Sigmoid colon (tissue), 7 donors: Measurements from ENCODE around the gene ADH1C. TPM values are rescaled to one million over a fixed set of nuclear protein-coding genes. Genes with fewer than 3 reads are reported as not detected.

ENCODE experiments used
- DNase-seq: peaks from one replicate; pipeline ENCODE4 v3.0.0-alpha.2; 2019
- H3K27ac ChIP-seq, 4 donors: fragments of 200-600 bp; sonication (generic); one replicate each; pipeline ENCODE4 v1.5.1; 2016 to 2019; ENCODE audit warnings: mild to moderate bottlenecking in 1 of 4
- H3K27me3 ChIP-seq, 3 donors: fragments of 200-600 bp; sonication (generic); one replicate each; pipeline ENCODE4 v1.5.1; 2019; ENCODE audit warnings: mild to moderate bottlenecking in 1 of 3
- H3K36me3 ChIP-seq, 4 donors: fragments of 200-600 bp; sonication (generic); one replicate each; pipeline ENCODE4 v1.5.1; 2016 to 2019
- H3K4me1 ChIP-seq, 4 donors: fragments of 200-600 bp; sonication (generic); one replicate each; pipeline ENCODE4 v1.5.1; 2017 to 2019
- H3K4me3 ChIP-seq, 4 donors: fragments of 200-600 bp; sonication (generic); one replicate each; pipeline ENCODE4 v1.5.1; 2017 to 2019; ENCODE audit warnings: mild to moderate bottlenecking in 2 of 4, moderate library complexity in 1 of 4
- H3K9me3 ChIP-seq, 4 donors: fragments of 200-600 bp in 3 of 4; sonication (generic) in 3 of 4; one replicate each; pipeline versions ENCODE4 v1.5.1 to v1.6.1; 2013 to 2019
- EP300 ChIP-seq, 4 donors: sonication (generic); formaldehyde crosslinking; IDR thresholded peaks; one replicate each; pipeline ENCODE4 v1.6.1; 2017; ENCODE audit warnings: antibody characterized with exemption in 4 of 4
- POLR2A ChIP-seq, 2 donors: fragments of 450-650 bp; IDR thresholded peaks; one replicate each; pipeline ENCODE4 v1.6.1; 2016; ENCODE audit warnings: antibody characterized with exemption in 2 of 2, mild to moderate bottlenecking in 2 of 2, moderate library complexity in 2 of 2
- POLR2AphosphoS5 ChIP-seq, 4 donors: sonication (generic); formaldehyde crosslinking; IDR thresholded peaks; one replicate each; pipeline ENCODE4 v1.6.1; 2017; ENCODE audit warnings: antibody characterized with exemption in 4 of 4
- WGBS, 2 donors: extraction: QIAGEN DNeasy Blood & Tissue Kit; methylation state at CpG; one replicate each; pipeline ENCODE4 v1.1.7; 2013; 5-methylcytosine and 5-hydroxymethylcytosine counted together
- intact Hi-C: fragments of 100-400 bp; cut with DNase I; formaldehyde crosslinking; loops from one replicate; pipeline ENCODE4 v1.15.1; 2023
- polyA plus RNA-seq, 3 donors: library from polyadenylated mRNA; stranded (reverse); fragments of 200-250 nt; gene quantifications; one replicate each; pipeline ENCODE4 v1.2.3, GENCODE V29; 2013
- total RNA-seq, 4 donors: library from RNA; depleted of rRNA; stranded (reverse); fragments of >200 nt; gene quantifications; one replicate each; pipeline ENCODE4 v1.1.0, GENCODE V29; 2016
- TF ChIP-seq, protein P1 (sequence below), 4 experiments: fragments of 450-650 bp in 3 of 4; fragments of 200-600 bp in 1 of 4; IDR thresholded peaks; one replicate each; pipeline ENCODE4 v1.5.1; 2016 to 2019; ENCODE audit warnings: antibody characterized with exemption in 4 of 4, mild to moderate bottlenecking in 3 of 4, moderate library complexity in 2 of 4
- donor health status: healthy with polysubstance abuse.
- donor health status: Bipolar disorder and iron deficiency.
- donor health status: healthy.

Gene ADH1C
- total and polyA plus RNA-seq, 7 donors = 2.6 to 311 (median 25.3) TPM

DNA sequence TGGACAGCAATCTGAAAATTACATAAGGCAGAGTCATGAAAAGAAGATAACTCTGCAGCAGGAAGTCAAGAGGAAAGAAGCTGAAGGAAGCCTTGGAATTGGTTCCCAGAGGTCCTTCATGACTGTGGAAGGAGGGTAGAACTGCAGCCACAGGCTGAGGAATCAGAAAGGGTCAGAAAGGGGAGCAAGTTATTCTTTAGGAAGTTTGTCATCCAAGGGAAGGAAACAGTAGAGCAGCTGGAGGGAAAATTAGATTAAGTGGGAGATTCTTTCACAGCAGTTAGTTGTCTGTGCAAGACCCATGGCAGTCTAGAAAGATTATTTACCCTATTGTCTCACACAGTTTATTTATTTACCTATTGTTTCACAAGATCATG, 9.3 kb upstream of the ADH1C start:
- TF ChIP-seq EP300 (IDR thresholded peaks at IDR 0.05) (no peak), POLR2A (IDR thresholded peaks at IDR 0.05) (no peak), POLR2AphosphoS5 (IDR thresholded peaks at IDR 0.05) (no peak)
- TF ChIP-seq, protein P1, sequence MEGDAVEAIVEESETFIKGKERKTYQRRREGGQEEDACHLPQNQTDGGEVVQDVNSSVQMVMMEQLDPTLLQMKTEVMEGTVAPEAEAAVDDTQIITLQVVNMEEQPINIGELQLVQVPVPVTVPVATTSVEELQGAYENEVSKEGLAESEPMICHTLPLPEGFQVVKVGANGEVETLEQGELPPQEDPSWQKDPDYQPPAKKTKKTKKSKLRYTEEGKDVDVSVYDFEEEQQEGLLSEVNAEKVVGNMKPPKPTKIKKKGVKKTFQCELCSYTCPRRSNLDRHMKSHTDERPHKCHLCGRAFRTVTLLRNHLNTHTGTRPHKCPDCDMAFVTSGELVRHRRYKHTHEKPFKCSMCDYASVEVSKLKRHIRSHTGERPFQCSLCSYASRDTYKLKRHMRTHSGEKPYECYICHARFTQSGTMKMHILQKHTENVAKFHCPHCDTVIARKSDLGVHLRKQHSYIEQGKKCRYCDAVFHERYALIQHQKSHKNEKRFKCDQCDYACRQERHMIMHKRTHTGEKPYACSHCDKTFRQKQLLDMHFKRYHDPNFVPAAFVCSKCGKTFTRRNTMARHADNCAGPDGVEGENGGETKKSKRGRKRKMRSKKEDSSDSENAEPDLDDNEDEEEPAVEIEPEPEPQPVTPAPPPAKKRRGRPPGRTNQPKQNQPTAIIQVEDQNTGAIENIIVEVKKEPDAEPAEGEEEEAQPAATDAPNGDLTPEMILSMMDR (IDR thresholded peaks at IDR 0.05) = no peak
- peak overlapping the region; percentile 11 to 43 (median 14) for H3K27ac ChIP-seq
- no peaks in the 10 kb centered on the region for H3K36me3 ChIP-seq
- intact Hi-C loops = no loop called here
- no peaks in the 10 kb centered on the region for H3K9me3 ChIP-seq
- no peak for DNase-seq
- H3K4me3 ChIP-seq = no peak overlapping the region
- peaks cover 0 to 27% (median 16%) of the 10 kb centered on the region in 4 donors for H3K4me1 ChIP-seq
- H3K27me3 ChIP-seq = no peaks in the 10 kb centered on the region

- intact Hi-C loops = no loop called here
- TF ChIP-seq POLR2AphosphoS5 (IDR thresholded peaks at IDR 0.05) (no peak), EP300 (IDR thresholded peaks at IDR 0.05) (no peak), POLR2A (IDR thresholded peaks at IDR 0.05) (no peak)
- TF ChIP-seq, protein P1 (IDR thresholded peaks at IDR 0.05) = no peak
- peak overlapping the region; percentile 11 to 43 (median 14) for H3K27ac ChIP-seq
Observed at GRCh38 chr4:99361268-99361898, 8.8 kb upstream of the ADH1C start.

GRCh38 chr4:99359480-99360204, 7.1 kb upstream of the ADH1C start:
- no peak overlapping the region for H3K4me3 ChIP-seq
- intact Hi-C loops = no loop called here
- peaks cover 0 to 27% (median 16%) of the 10 kb centered on the region in 4 donors for H3K4me1 ChIP-seq
- no peak for TF ChIP-seq POLR2AphosphoS5 (IDR thresholded peaks at IDR 0.05)
- TF ChIP-seq EP300 (IDR thresholded peaks at IDR 0.05) = no peak
- TF ChIP-seq, protein P1 (IDR thresholded peaks at IDR 0.05) = no peak
- no peak for TF ChIP-seq POLR2A (IDR thresholded peaks at IDR 0.05)
- no peak overlapping the region for H3K27ac ChIP-seq
- H3K36me3 ChIP-seq = no peaks in the 10 kb centered on the region
- WGBS, 2 donors = 92 to 95% methylated on average over 27 of the region's 27 CpGs
- no peak for DNase-seq
- no peaks in the 10 kb centered on the region for H3K9me3 ChIP-seq
- H3K27me3 ChIP-seq = no peaks in the 10 kb centered on the region

More at GRCh38 chr4:99361268-99361898, 8.8 kb upstream of the ADH1C start:
- no peaks in the 10 kb centered on the region for H3K36me3 ChIP-seq
- no peaks in the 10 kb centered on the region for H3K9me3 ChIP-seq
- no peak overlapping the region for H3K4me3 ChIP-seq
- no peaks in the 10 kb centered on the region for H3K27me3 ChIP-seq
- DNase-seq = peak; percentile 72
- H3K4me1 ChIP-seq = peaks cover 0 to 27% (median 16%) of the 10 kb centered on the region in 4 donors

- 7 to 52% methylated on average over 2 of the region's 2 CpGs for WGBS, 2 donors
- no peaks in the 10 kb centered on the region for H3K27me3 ChIP-seq
- no peaks in the 10 kb centered on the region for H3K9me3 ChIP-seq
- intact Hi-C loops = no loop called here
- peak overlapping the region in 3 of 4 donors; percentile 16 to 50 (median 25) for H3K27ac ChIP-seq
- no peak overlapping the region for H3K4me3 ChIP-seq
- H3K4me1 ChIP-seq = peaks cover 0 to 22% (median 16%) of the 10 kb centered on the region in 4 donors
- no peaks in the 10 kb centered on the region for H3K36me3 ChIP-seq
- no peak for DNase-seq
- TF ChIP-seq EP300 (IDR thresholded peaks at IDR 0.05) = no peak
- no peak for TF ChIP-seq POLR2AphosphoS5 (IDR thresholded peaks at IDR 0.05)
- TF ChIP-seq, protein P1 (IDR thresholded peaks at IDR 0.05) = no peak
- no peak for TF ChIP-seq POLR2A (IDR thresholded peaks at IDR 0.05)
Observed at GRCh38 chr4:99357948-99358347, 5.4 kb upstream of the ADH1C start.
